22Rv1 (cell line): ENCODE data around the gene S100A13.

Experiments used
- ZFX ChIP-seq: fragments of 450-650 bp; IDR thresholded peaks from 2 replicates; pipeline ENCODE4 v1.6.1; 2017; ENCODE audit warnings: antibody characterized with exemption, borderline replicate concordance
- TF ChIP-seq, protein P1 (sequence below): fragments of 450-650 bp; IDR thresholded peaks from 2 replicates; pipeline ENCODE4 v1.5.1; 2017; ENCODE audit warnings: mild to moderate bottlenecking

DNA sequence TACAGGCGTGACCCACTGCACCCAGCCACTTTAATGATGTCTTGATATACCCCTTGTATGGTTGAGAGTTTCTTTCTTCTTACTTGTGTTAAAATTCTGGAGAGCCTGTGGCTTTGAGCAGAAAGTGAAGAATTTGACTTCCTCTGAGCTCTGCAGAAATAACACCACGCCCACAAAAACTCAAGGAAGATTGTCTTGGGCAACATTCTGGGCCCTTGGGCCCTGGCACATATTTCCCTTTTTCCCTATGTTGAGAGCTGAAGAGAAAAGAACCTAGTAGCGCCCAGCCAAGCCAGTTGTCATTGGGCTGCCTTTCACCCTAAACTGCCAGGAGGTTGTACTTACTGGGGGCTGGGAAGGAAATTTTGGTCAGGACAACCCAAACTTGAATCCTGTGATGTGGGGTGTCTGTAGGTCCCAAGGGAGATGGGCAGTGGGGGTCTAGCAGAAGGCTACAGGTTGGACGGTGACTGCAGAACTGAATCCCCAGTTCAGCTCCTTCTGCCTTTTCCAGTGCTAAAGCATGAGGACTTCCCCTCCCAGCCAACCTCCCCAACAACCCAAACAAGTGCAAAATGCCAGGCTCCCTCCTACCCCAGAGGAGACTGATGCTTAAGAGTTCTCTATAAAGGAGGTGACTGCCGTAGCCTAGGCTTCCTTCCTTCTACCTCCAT, 19.5 kb upstream of the S100A13 start:
- TF ChIP-seq, protein P1, sequence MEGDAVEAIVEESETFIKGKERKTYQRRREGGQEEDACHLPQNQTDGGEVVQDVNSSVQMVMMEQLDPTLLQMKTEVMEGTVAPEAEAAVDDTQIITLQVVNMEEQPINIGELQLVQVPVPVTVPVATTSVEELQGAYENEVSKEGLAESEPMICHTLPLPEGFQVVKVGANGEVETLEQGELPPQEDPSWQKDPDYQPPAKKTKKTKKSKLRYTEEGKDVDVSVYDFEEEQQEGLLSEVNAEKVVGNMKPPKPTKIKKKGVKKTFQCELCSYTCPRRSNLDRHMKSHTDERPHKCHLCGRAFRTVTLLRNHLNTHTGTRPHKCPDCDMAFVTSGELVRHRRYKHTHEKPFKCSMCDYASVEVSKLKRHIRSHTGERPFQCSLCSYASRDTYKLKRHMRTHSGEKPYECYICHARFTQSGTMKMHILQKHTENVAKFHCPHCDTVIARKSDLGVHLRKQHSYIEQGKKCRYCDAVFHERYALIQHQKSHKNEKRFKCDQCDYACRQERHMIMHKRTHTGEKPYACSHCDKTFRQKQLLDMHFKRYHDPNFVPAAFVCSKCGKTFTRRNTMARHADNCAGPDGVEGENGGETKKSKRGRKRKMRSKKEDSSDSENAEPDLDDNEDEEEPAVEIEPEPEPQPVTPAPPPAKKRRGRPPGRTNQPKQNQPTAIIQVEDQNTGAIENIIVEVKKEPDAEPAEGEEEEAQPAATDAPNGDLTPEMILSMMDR = no peak
- no peak for TF ChIP-seq ZFX
